GM18508 (cell line): ENCODE measurements around the gene BRD4.

Source experiments
- ATAC-seq: cut with Tn5 transposase; IDR thresholded peaks from one replicate; pipeline ENCODE4 v1.9.1; 2021; ENCODE audit warnings: moderate number of reproducible peaks; ENCODE audit not compliant: insufficient read depth, unreplicated experiment

BRD4 gene

GRCh38 chr19:15292847-15293582 lies 39.3 kb downstream of the BRD4 start:
- ATAC-seq = no peak

GRCh38 chr19:15292140-15292539 lies 40.2 kb downstream of the BRD4 start:
- no peak for ATAC-seq

GRCh38 chr19:15291548-15292021 lies 40.8 kb downstream of the BRD4 start:
- no peak for ATAC-seq

- no peak for ATAC-seq
Measured at GRCh38 chr19:15291089-15291488, 41.2 kb downstream of the BRD4 start.

- ATAC-seq = no peak
Measured at GRCh38 chr19:15290166-15290565, 42.2 kb downstream of the BRD4 start.

GRCh38 chr19:15289673-15290072 lies 42.7 kb downstream of the BRD4 start:
- ATAC-seq = no peak

GRCh38 chr19:15288146-15288963 lies 44.0 kb downstream of the BRD4 start:
- ATAC-seq = no peak

GRCh38 chr19:15287496-15287895 lies 44.8 kb downstream of the BRD4 start:
- ATAC-seq = no peak

- ATAC-seq = no peak
Measured at GRCh38 chr19:15286688-15287365, 45.5 kb downstream of the BRD4 start.

GRCh38 chr19:15285896-15286591 lies 46.3 kb downstream of the BRD4 start:
- ATAC-seq = no peak

- ATAC-seq = no peak
Measured at GRCh38 chr19:15284896-15285295, 47.4 kb downstream of the BRD4 start.

GRCh38 chr19:15284091-15284490 lies 48.2 kb downstream of the BRD4 start:
- ATAC-seq = no peak

- ATAC-seq = no peak
Measured at GRCh38 chr19:15283141-15283883, 49.0 kb downstream of the BRD4 start.

- ATAC-seq = no peak
Measured at GRCh38 chr19:15282311-15282705, 50.0 kb downstream of the BRD4 start.

GRCh38 chr19:15280915-15281683 lies 51.2 kb downstream of the BRD4 start:
- no peak for ATAC-seq

- ATAC-seq = no peak
Measured at GRCh38 chr19:15280048-15280725, 52.2 kb downstream of the BRD4 start.

- ATAC-seq = no peak
Measured at GRCh38 chr19:15279326-15279904, 52.9 kb downstream of the BRD4 start.

GRCh38 chr19:15276620-15277215 lies 55.6 kb downstream of the BRD4 start:
- ATAC-seq = no peak
